T-helper 2 cell (primary cell): ENCODE measurements around the gene TAF8.
A peak's percentile ranks its signal among the peaks of the same experiment; 100 is the strongest.
"Not testable (repeated sequence)": the region's sequence is repeated elsewhere in the genome, so short reads cannot be mapped to it uniquely, and the experiment has no call there.

ENCODE experiments used
- DNase-seq, 5 experiments: peaks; one replicate each; pipeline versions ENCODE4 v3.0.0 to v3.0.0-alpha.2; 2012 to 2022

Gene TAF8

GRCh38 chr6:42029062-42029685 is 21.1 kb upstream of the TAF8 start:
- no peak for DNase-seq

GRCh38 chr6:42029881-42030280 is 20.4 kb upstream of the TAF8 start:
- DNase-seq, result no peak

GRCh38 chr6:42030585-42031506 is 19.5 kb upstream of the TAF8 start:
- DNase-seq, result peak in 1 of 5 experiments; percentile 66

GRCh38 chr6:42032366-42032765 is 18.0 kb upstream of the TAF8 start:
- no peak for DNase-seq

- not testable (repeated sequence) for DNase-seq
Observed at GRCh38 chr6:42037669-42038068, 12.7 kb upstream of the TAF8 start.

GRCh38 chr6:42038163-42038562 is 12.2 kb upstream of the TAF8 start:
- DNase-seq, result no peak

- peak in 1 of 5 experiments; percentile 48 for DNase-seq
Observed at GRCh38 chr6:42038811-42039408, 11.4 kb upstream of the TAF8 start.

- DNase-seq, result no peak
Observed at GRCh38 chr6:42040856-42041480, 9.4 kb upstream of the TAF8 start.

- DNase-seq, result no peak
Observed at GRCh38 chr6:42041481-42042053, 8.8 kb upstream of the TAF8 start.

- peak in 1 of 5 experiments; percentile 70 for DNase-seq
Observed at GRCh38 chr6:42042108-42042507, 8.2 kb upstream of the TAF8 start.

GRCh38 chr6:42043787-42044475 is 6.4 kb upstream of the TAF8 start:
- DNase-seq, result peak; percentile 78 to 90 (median 86)

- DNase-seq, result peak; percentile 35 to 76 (median 69)
Observed at GRCh38 chr6:42045538-42046460, 4.5 kb upstream of the TAF8 start.

GRCh38 chr6:42046464-42047212 is 3.7 kb upstream of the TAF8 start:
- no peak for DNase-seq

- no peak for DNase-seq
Observed at GRCh38 chr6:42047213-42047590, 3.1 kb upstream of the TAF8 start.

- no peak for DNase-seq
Observed at GRCh38 chr6:42047790-42048405, 2.4 kb upstream of the TAF8 start.

GRCh38 chr6:42049116-42049809 is 1.1 kb upstream of the TAF8 start:
- no peak for DNase-seq

- peak; percentile 18 to 67 (median 39) for DNase-seq
Observed at GRCh38 chr6:42049948-42050296, 402 bp upstream of the TAF8 start.

GRCh38 chr6:42051268-42051653 is 937 bp downstream of the TAF8 start:
- no peak for DNase-seq

GRCh38 chr6:42053601-42054000 is 3.3 kb downstream of the TAF8 start:
- DNase-seq, result no peak
